Inflammatory macrophage treated with lipopolysaccharide for 4 hours (primary cell): ENCODE measurements around the gene DISP2.

Source experiments
- DNase-seq: peaks from one replicate; pipeline ENCODE4 v3.0.0-alpha.2; 2020

The DISP2 gene

GRCh38 chr15:40357723-40358470, at the start of gene DISP2:
DISP2 (plus strand) TSS chr15:40358219; CDS start chr15:40358322, 103 bp downstream.
- peak; percentile 87 for DNase-seq

GRCh38 chr15:40309344-40309862, 48.6 kb upstream of the DISP2 start:
- no peak for DNase-seq

GRCh38 chr15:40310001-40310959, 47.7 kb upstream of the DISP2 start:
- peak; percentile 60 for DNase-seq

GRCh38 chr15:40310993-40311392, 47.0 kb upstream of the DISP2 start:
- DNase-seq = no peak

GRCh38 chr15:40312370-40313158, 45.5 kb upstream of the DISP2 start:
- no peak for DNase-seq

GRCh38 chr15:40313531-40314398, 44.3 kb upstream of the DISP2 start:
- DNase-seq = peak; percentile 58

GRCh38 chr15:40314723-40315276, 43.2 kb upstream of the DISP2 start:
- no peak for DNase-seq

GRCh38 chr15:40316931-40317330, 41.1 kb upstream of the DISP2 start:
- DNase-seq = no peak

GRCh38 chr15:40317580-40317979, 40.4 kb upstream of the DISP2 start:
- no peak for DNase-seq

GRCh38 chr15:40320409-40320808, 37.6 kb upstream of the DISP2 start:
- DNase-seq = no peak

- peak; percentile 79 for DNase-seq
Measured at GRCh38 chr15:40320931-40321371, 37.1 kb upstream of the DISP2 start.

- no peak for DNase-seq
Measured at GRCh38 chr15:40322531-40323238, 35.3 kb upstream of the DISP2 start.

- peak; percentile 88 for DNase-seq
Measured at GRCh38 chr15:40323239-40323952, 34.6 kb upstream of the DISP2 start, which contains the start of gene INAFM2. INAFM2 (plus strand) TSS chr15:40323692; CDS start chr15:40324056, 364 bp downstream.

- no peak for DNase-seq
Measured at GRCh38 chr15:40323953-40324937, 33.8 kb upstream of the DISP2 start.

- DNase-seq = no peak
Measured at GRCh38 chr15:40325188-40325587, 32.8 kb upstream of the DISP2 start.

- DNase-seq = peak; percentile 73
Measured at GRCh38 chr15:40325700-40326099, 32.3 kb upstream of the DISP2 start.

GRCh38 chr15:40327457-40327856, 30.6 kb upstream of the DISP2 start:
- no peak for DNase-seq

- DNase-seq = no peak
Measured at GRCh38 chr15:40328176-40328575, 29.8 kb upstream of the DISP2 start.

GRCh38 chr15:40328751-40329150, 29.3 kb upstream of the DISP2 start:
- DNase-seq = no peak
